ENCODE data around the gene CAPNS1.
"Not testable (repeated sequence)": the region's sequence is repeated elsewhere in the genome, so short reads cannot be mapped to it uniquely, and the experiment has no call there.

CAPNS1 gene

DNA sequence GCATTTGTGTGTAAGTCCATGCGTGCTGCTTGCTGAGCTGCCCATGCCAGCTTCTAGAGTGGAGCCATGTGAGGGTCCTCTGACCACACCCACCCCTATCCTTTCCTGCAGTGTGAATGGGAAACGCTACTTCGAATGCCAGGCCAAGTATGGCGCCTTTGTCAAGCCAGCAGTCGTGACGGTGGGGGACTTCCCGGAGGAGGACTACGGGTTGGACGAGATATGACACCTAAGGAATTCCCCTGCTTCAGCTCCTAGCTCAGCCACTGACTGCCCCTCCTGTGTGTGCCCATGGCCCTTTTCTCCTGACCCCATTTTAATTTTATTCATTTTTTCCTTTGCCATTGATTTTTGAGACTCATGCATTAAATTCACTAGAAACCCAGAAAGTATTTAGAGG, 14.3 kb upstream of the CAPNS1 start:
- Histone ChIP-seq H3K4ac (ENCODE audit: low read depth, low read length) (no peak overlapping the region), H2BK120ac (ENCODE audit: low read depth, low read length) (no peak overlapping the region), H3K23ac (ENCODE audit: low read length) (no peak overlapping the region), H2BK15ac (replicated peaks; ENCODE audit: low read depth) (no peak overlapping the region), H4K5ac (ENCODE audit: low read length) (no peak overlapping the region), H3K9ac (ENCODE audit: low read length) (no peak overlapping the region), H3K4me1 (ENCODE audit: control insufficient read depth, low read depth, low read length) (no peaks in the 10 kb centered on the region), H2BK5ac (ENCODE audit: low read length) (no peak overlapping the region), H3K36me3 (ENCODE audit: control insufficient read depth, insufficient read depth, low read length) (no peaks in the 10 kb centered on the region), H3K56ac (ENCODE audit: low read length) (no peak overlapping the region), H3K79me2 (ENCODE audit: control insufficient read depth, insufficient read depth, low read length) (no peaks in the 10 kb centered on the region), H3K4me2 (ENCODE audit: low read length) (no peak overlapping the region), H3K27me3 (ENCODE audit: insufficient read depth, low read length, poor library complexity) (no peaks in the 10 kb centered on the region), H3K18ac (ENCODE audit: low read length) (no peak overlapping the region), H2AK5ac (ENCODE audit: low read length) (no peak overlapping the region), H3K4me3 (ENCODE audit: low read length) (no peak overlapping the region), H3K79me1 (ENCODE audit: low read length) (no peaks in the 10 kb centered on the region), H4K8ac (ENCODE audit: low read depth, low read length) (no peak overlapping the region), H3K27ac (ENCODE audit: low read depth, low read length) (no peak overlapping the region)
- no peak for DNase-seq
- no CpG with 5 or more reads among the region's 9 CpGs for WGBS (ENCODE audit: extremely low coverage, insufficient coverage, low lambda C conversion rate)

DNA sequence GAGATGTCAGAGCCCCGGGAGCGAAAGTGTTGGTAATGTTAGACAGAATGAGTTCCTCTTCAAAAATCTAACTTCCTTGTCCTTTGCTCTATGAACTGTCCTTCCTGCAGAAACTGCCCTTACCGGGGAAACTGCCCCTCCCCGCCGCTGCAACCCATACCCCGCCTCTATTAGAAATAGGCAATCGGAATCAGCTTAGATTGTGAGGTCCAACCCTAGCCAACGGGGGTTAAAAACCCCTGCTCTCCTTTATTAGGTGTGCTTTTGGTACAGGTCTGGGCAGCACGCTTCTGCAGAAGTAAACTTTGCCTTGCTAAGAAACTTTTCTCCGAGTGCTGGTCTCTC, 11.5 kb upstream of the CAPNS1 start:
- no peak overlapping the region for H2BK15ac ChIP-seq (replicated peaks; ENCODE audit: low read depth)
- H3K36me3 ChIP-seq (ENCODE audit: control insufficient read depth, insufficient read depth, low read length), result no peaks in the 10 kb centered on the region
- H3K27ac ChIP-seq (ENCODE audit: low read depth, low read length), result peak overlapping the region; percentile 84
- no peaks in the 10 kb centered on the region for H3K27me3 ChIP-seq (ENCODE audit: insufficient read depth, low read length, poor library complexity)
- peak overlapping the region; percentile 73 for H3K4me2 ChIP-seq (ENCODE audit: low read length)
- H3K18ac ChIP-seq (ENCODE audit: low read length), result peak overlapping the region; percentile 45
- H2BK5ac ChIP-seq (ENCODE audit: low read length), result no peak overlapping the region
- no peak overlapping the region for H2BK120ac ChIP-seq (ENCODE audit: low read depth, low read length)
- H3K4ac ChIP-seq (ENCODE audit: low read depth, low read length), result peak overlapping the region; percentile 2
- H4K5ac ChIP-seq (ENCODE audit: low read length), result no peak overlapping the region
- H3K9ac ChIP-seq (ENCODE audit: low read length), result peak overlapping the region; percentile 81
- no peaks in the 10 kb centered on the region for H3K79me2 ChIP-seq (ENCODE audit: control insufficient read depth, insufficient read depth, low read length)
- H3K56ac ChIP-seq (ENCODE audit: low read length), result peak overlapping the region; percentile 90
- DNase-seq, result no peak
- H2AK5ac ChIP-seq (ENCODE audit: low read length), result no peak overlapping the region
- no peak overlapping the region for H4K8ac ChIP-seq (ENCODE audit: low read depth, low read length)
- no peak overlapping the region for H3K23ac ChIP-seq (ENCODE audit: low read length)
- WGBS (ENCODE audit: extremely low coverage, insufficient coverage, low lambda C conversion rate), result no CpG with 5 or more reads among the region's 10 CpGs
- peak overlapping the region; percentile 43 for H3K4me3 ChIP-seq (ENCODE audit: low read length)
- H3K4me1 ChIP-seq (ENCODE audit: control insufficient read depth, low read depth, low read length), result no peaks in the 10 kb centered on the region
- H3K79me1 ChIP-seq (ENCODE audit: low read length), result no peaks in the 10 kb centered on the region

DNA sequence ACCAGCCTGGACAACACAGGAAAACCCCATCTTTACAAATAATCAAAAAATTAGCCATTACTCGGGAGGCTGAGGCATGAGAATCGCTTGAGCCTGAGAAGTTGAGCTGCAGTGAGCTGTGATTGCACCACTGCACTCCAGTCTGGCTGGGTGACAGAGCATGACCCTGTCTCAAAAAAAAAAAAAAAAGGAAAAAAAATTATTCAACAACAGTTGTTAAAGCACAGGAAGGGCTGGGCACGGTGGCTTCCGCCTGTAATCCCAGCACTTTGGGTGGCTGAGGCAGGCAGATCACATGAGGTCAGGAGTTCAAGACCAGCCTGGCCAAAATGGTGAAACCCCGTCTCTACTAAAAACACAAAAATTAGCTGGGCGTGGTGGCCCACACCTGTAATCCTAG, 8.6 kb upstream of the CAPNS1 start:
- not testable (repeated sequence) for H3K4me2 ChIP-seq (ENCODE audit: low read length); H3K4me3 ChIP-seq (ENCODE audit: low read length); H2BK120ac ChIP-seq (ENCODE audit: low read depth, low read length); H3K27me3 ChIP-seq (ENCODE audit: insufficient read depth, low read length, poor library complexity); H3K27ac ChIP-seq (ENCODE audit: low read depth, low read length); H3K4ac ChIP-seq (ENCODE audit: low read depth, low read length); H2BK5ac ChIP-seq (ENCODE audit: low read length); H3K4me1 ChIP-seq (ENCODE audit: control insufficient read depth, low read depth, low read length); H3K79me2 ChIP-seq (ENCODE audit: control insufficient read depth, insufficient read depth, low read length); H2AK5ac ChIP-seq (ENCODE audit: low read length); H3K23ac ChIP-seq (ENCODE audit: low read length); H4K8ac ChIP-seq (ENCODE audit: low read depth, low read length); H3K56ac ChIP-seq (ENCODE audit: low read length); DNase-seq; H3K18ac ChIP-seq (ENCODE audit: low read length); H3K79me1 ChIP-seq (ENCODE audit: low read length); H3K9ac ChIP-seq (ENCODE audit: low read length); H4K5ac ChIP-seq (ENCODE audit: low read length); H2BK15ac ChIP-seq (replicated peaks; ENCODE audit: low read depth); H3K36me3 ChIP-seq (ENCODE audit: control insufficient read depth, insufficient read depth, low read length)
- no CpG with 5 or more reads among the region's 6 CpGs for WGBS (ENCODE audit: extremely low coverage, insufficient coverage, low lambda C conversion rate)

DNA sequence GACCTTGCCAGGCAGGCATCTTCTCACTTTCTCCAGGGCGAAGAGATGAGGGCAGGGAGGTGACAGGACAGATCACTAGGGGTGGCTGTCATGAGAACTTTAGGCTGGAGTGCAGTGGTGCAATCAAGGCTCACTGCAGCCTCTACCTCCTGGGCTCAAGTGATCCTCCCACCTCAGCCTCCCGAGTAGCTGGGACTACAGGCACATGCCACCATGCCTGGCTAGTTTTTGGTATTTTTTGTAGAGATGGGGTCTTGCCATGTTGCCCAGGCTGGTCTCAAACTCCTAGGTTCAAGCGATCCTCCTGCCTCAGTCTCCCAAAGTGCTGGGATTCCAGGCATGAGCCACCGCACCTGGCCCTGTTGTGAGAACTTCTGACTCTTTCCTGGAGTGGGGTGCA, 5.0 kb upstream of the CAPNS1 start:
- not testable (repeated sequence) for H3K4me2 ChIP-seq (ENCODE audit: low read length); H2BK120ac ChIP-seq (ENCODE audit: low read depth, low read length); H4K5ac ChIP-seq (ENCODE audit: low read length); H3K79me1 ChIP-seq (ENCODE audit: low read length); H3K27ac ChIP-seq (ENCODE audit: low read depth, low read length); H3K79me2 ChIP-seq (ENCODE audit: control insufficient read depth, insufficient read depth, low read length); H3K4ac ChIP-seq (ENCODE audit: low read depth, low read length); H2AK5ac ChIP-seq (ENCODE audit: low read length); H3K27me3 ChIP-seq (ENCODE audit: insufficient read depth, low read length, poor library complexity); H3K36me3 ChIP-seq (ENCODE audit: control insufficient read depth, insufficient read depth, low read length); H2BK15ac ChIP-seq (replicated peaks; ENCODE audit: low read depth); H2BK5ac ChIP-seq (ENCODE audit: low read length); H4K8ac ChIP-seq (ENCODE audit: low read depth, low read length); H3K4me3 ChIP-seq (ENCODE audit: low read length); DNase-seq; H3K4me1 ChIP-seq (ENCODE audit: control insufficient read depth, low read depth, low read length); H3K23ac ChIP-seq (ENCODE audit: low read length); H3K9ac ChIP-seq (ENCODE audit: low read length); H3K18ac ChIP-seq (ENCODE audit: low read length); H3K56ac ChIP-seq (ENCODE audit: low read length)
- no CpG with 5 or more reads among the region's 4 CpGs for WGBS (ENCODE audit: extremely low coverage, insufficient coverage, low lambda C conversion rate)

DNA sequence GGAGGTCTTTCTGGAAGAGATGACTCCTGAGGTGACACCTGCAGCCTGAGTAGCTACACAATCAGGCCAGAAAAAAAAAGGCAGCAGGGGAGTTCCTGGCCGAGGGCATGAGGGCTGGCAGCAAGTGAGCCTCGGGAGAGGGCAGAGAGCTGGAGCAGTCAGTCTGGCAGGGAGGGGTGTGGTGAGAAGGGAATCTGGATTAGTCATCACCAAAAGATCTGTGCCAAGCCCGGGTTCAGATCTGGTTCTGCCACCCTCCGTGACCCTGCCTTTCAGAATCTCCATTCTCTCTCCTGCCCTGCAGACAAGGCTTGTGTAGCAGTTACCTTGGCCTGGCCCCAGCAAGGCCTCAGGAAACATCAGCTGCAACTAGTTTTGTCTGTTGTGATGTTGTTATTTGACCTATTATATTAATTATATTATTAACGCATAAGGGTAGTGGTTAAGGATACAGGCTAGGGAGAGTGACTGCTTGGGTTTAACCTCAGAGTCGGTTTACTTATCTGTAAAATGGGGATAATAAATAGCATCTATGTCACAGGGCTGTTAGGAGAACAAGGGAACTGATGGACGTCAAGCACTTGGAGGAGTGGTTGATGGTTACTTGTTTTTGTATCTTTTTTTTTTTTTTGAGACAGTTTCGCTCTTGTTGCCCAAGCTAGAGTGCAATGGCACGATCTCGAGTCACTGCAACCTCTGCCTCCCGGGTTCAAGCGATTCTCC, 2.7 kb upstream of the CAPNS1 start:
- no CpG with 5 or more reads among the region's 12 CpGs for WGBS (ENCODE audit: extremely low coverage, insufficient coverage, low lambda C conversion rate)
- H3K4me1 ChIP-seq (ENCODE audit: control insufficient read depth, low read depth, low read length), result peaks cover 3% of the 10 kb centered on the region
- H2AK5ac ChIP-seq (ENCODE audit: low read length), result no peak overlapping the region
- H3K9ac ChIP-seq (ENCODE audit: low read length), result no peak overlapping the region
- no peak overlapping the region for H2BK15ac ChIP-seq (replicated peaks; ENCODE audit: low read depth)
- no peak overlapping the region for H2BK5ac ChIP-seq (ENCODE audit: low read length)
- peaks cover 9% of the 10 kb centered on the region for H3K79me2 ChIP-seq (ENCODE audit: control insufficient read depth, insufficient read depth, low read length)
- no peak overlapping the region for H2BK120ac ChIP-seq (ENCODE audit: low read depth, low read length)
- H3K4me2 ChIP-seq (ENCODE audit: low read length), result no peak overlapping the region
- no peak overlapping the region for H3K4ac ChIP-seq (ENCODE audit: low read depth, low read length)
- no peak overlapping the region for H3K23ac ChIP-seq (ENCODE audit: low read length)
- H3K27ac ChIP-seq (ENCODE audit: low read depth, low read length), result no peak overlapping the region
- no peaks in the 10 kb centered on the region for H3K36me3 ChIP-seq (ENCODE audit: control insufficient read depth, insufficient read depth, low read length)
- H3K79me1 ChIP-seq (ENCODE audit: low read length), result peaks cover 7% of the 10 kb centered on the region
- H3K18ac ChIP-seq (ENCODE audit: low read length), result no peak overlapping the region
- H3K56ac ChIP-seq (ENCODE audit: low read length), result peak overlapping the region; percentile 10
- H3K4me3 ChIP-seq (ENCODE audit: low read length), result no peak overlapping the region
- no peak overlapping the region for H4K5ac ChIP-seq (ENCODE audit: low read length)
- peak; percentile 21 for DNase-seq
- H3K27me3 ChIP-seq (ENCODE audit: insufficient read depth, low read length, poor library complexity), result no peaks in the 10 kb centered on the region
- no peak overlapping the region for H4K8ac ChIP-seq (ENCODE audit: low read depth, low read length)

GRCh38 chr19:36139120-36139472, 770 bp upstream of the CAPNS1 start:
- Histone ChIP-seq H3K4me2 (ENCODE audit: low read length) (peak overlapping the region; percentile 74), H3K79me1 (ENCODE audit: low read length) (peaks cover 11% of the 10 kb centered on the region), H3K23ac (ENCODE audit: low read length) (no peak overlapping the region), H3K4me3 (ENCODE audit: low read length) (no peak overlapping the region), H2BK120ac (ENCODE audit: low read depth, low read length) (no peak overlapping the region), H3K18ac (ENCODE audit: low read length) (peak overlapping the region; percentile 53), H3K27me3 (ENCODE audit: insufficient read depth, low read length, poor library complexity) (no peaks in the 10 kb centered on the region), H3K4ac (ENCODE audit: low read depth, low read length) (peak overlapping the region; percentile 72), H3K79me2 (ENCODE audit: control insufficient read depth, insufficient read depth, low read length) (peaks cover 13% of the 10 kb centered on the region), H4K5ac (ENCODE audit: low read length) (no peak overlapping the region), H3K36me3 (ENCODE audit: control insufficient read depth, insufficient read depth, low read length) (peaks cover 5% of the 10 kb centered on the region), H2AK5ac (ENCODE audit: low read length) (no peak overlapping the region), H3K4me1 (ENCODE audit: control insufficient read depth, low read depth, low read length) (peaks cover 3% of the 10 kb centered on the region), H4K8ac (ENCODE audit: low read depth, low read length) (no peak overlapping the region), H3K56ac (ENCODE audit: low read length) (peak overlapping the region; percentile 95), H3K27ac (ENCODE audit: low read depth, low read length) (peak overlapping the region; percentile 82), H3K9ac (ENCODE audit: low read length) (peak overlapping the region; percentile 89), H2BK5ac (ENCODE audit: low read length) (no peak overlapping the region), H2BK15ac (replicated peaks; ENCODE audit: low read depth) (no peak overlapping the region)
- WGBS (ENCODE audit: extremely low coverage, insufficient coverage, low lambda C conversion rate), result no CpG with 5 or more reads among the region's 7 CpGs
- DNase-seq, result no peak
